Effector CD8-positive, alpha-beta T cell (primary cell): Measurements from ENCODE around the gene DACT1.

ENCODE experiments used
- DNase-seq: peaks from one replicate; lab custom pipeline; 2025; lab: John Stamatoyannopoulos, UW

The DACT1 gene

GRCh38 chr14:58636129-58636528 is 1.6 kb upstream of the DACT1 start:
- DNase-seq = no peak

- DNase-seq = no peak
These were observed 747 bp upstream of the DACT1 start for GRCh38 chr14:58637040-58637390.

GRCh38 chr14:58638231-58639197 is 752 bp downstream of the DACT1 start:
- no peak for DNase-seq

GRCh38 chr14:58639198-58639565 is 1.4 kb downstream of the DACT1 start:
- DNase-seq = no peak

GRCh38 chr14:58639842-58640484 is 2.2 kb downstream of the DACT1 start:
- DNase-seq = no peak

- no peak for DNase-seq
These were observed 3.2 kb downstream of the DACT1 start for GRCh38 chr14:58640959-58641358.

GRCh38 chr14:58641509-58641908 is 3.7 kb downstream of the DACT1 start:
- DNase-seq = no peak

- no peak for DNase-seq
These were observed 5.6 kb downstream of the DACT1 start for GRCh38 chr14:58643366-58643765.

GRCh38 chr14:58645641-58646040 is 7.9 kb downstream of the DACT1 start:
- no peak for DNase-seq

GRCh38 chr14:58646479-58646878 is 8.7 kb downstream of the DACT1 start:
- DNase-seq = no peak

- no peak for DNase-seq
These were observed 10.0 kb downstream of the DACT1 start for GRCh38 chr14:58647777-58648176.

GRCh38 chr14:58650857-58651256 is 13.1 kb downstream of the DACT1 start:
- DNase-seq = no peak

GRCh38 chr14:58656671-58657411 is 19.1 kb downstream of the DACT1 start:
- DNase-seq = no peak

- DNase-seq = no peak
These were observed 21.3 kb downstream of the DACT1 start for GRCh38 chr14:58659061-58659460.

- no peak for DNase-seq
These were observed 22.1 kb downstream of the DACT1 start for GRCh38 chr14:58659846-58660245.

GRCh38 chr14:58660407-58660806 is 22.6 kb downstream of the DACT1 start:
- no peak for DNase-seq

GRCh38 chr14:58662018-58662417 is 24.3 kb downstream of the DACT1 start:
- DNase-seq = no peak

GRCh38 chr14:58662759-58663158 is 25.0 kb downstream of the DACT1 start:
- DNase-seq = no peak

GRCh38 chr14:58663494-58664111 is 25.8 kb downstream of the DACT1 start:
- DNase-seq = no peak

GRCh38 chr14:58665773-58666500 is 28.2 kb downstream of the DACT1 start:
- no peak for DNase-seq

GRCh38 chr14:58666737-58667136 is 29.0 kb downstream of the DACT1 start:
- DNase-seq = no peak

- no peak for DNase-seq
These were observed 30.1 kb downstream of the DACT1 start for GRCh38 chr14:58667900-58668299.
